NCI-H82 treated with DMSO at 0.1 percent for 48 hours (cell line): ENCODE results near the gene MAGI1.
"Not testable (repeated sequence)": the region's sequence is repeated elsewhere in the genome, so short reads cannot be mapped to it uniquely, and the experiment has no call there.

Experiments
- DNase-seq: peaks from one replicate; lab custom pipeline; 2025; ENCODE audit not compliant: unreplicated experiment; lab: John Stamatoyannopoulos, UW

Gene MAGI1

GRCh38 chr3:65880350-65880749, 158.4 kb downstream of the MAGI1 start:
- DNase-seq = no peak

GRCh38 chr3:65879372-65879771, 159.3 kb downstream of the MAGI1 start:
- no peak for DNase-seq

DNA sequence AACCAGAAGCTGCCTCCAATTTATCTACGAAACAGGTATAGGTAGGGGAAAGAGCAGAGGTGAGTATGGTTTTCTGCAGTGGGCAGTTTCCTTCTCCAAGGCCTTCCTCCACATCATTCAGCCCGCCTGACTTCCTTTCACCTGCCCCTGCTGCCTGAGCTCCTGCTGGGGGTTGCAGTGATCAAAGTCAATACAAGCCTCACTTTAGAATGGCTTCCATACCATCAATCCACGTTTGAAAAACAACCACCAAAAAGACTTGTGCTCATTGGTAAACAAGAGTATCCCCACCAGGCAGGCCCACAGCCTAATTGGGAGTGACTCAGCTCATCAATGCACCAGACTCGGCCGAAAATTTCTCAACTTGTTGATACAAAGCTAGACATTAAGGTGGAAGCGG, 159.9 kb downstream of the MAGI1 start:
- no peak for DNase-seq

DNA sequence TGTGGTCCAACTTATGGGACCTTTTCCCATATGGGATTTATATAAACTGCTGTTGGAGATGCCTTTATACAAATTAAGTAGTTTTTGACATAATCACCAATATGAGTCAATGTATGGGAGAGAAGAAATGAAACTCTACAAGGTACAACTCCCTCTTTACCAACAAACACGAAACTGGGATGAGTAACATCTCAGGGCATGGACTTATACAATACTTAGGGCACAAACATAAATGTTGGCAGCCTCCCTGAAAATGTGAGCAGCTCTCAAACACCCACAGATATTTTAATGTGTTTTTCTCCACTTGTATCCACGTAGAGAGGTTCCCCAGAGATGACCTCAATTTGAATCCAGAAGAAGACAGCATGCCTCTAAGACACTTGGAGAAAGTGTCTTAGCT, 161.6 kb downstream of the MAGI1 start:
- no peak for DNase-seq

DNA sequence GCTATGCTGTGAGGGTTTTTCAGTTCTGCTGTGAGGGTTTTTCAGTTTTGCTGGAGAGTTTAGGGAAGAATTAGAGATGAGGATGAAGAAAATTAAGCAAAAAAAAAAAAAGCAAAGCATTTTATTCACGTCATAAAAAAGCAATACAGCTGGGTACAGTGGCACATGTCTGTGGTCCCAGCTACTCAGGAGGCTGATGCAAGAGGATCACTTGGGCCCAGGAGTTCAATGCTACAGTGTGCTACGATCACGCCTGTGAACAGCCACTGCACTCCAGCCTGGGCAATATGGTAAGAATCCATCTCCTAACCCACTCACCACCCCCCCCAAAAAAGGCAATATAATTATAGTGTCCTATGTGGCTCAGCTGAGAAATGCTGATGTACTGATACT, 162.7 kb downstream of the MAGI1 start:
- DNase-seq = no peak

DNA sequence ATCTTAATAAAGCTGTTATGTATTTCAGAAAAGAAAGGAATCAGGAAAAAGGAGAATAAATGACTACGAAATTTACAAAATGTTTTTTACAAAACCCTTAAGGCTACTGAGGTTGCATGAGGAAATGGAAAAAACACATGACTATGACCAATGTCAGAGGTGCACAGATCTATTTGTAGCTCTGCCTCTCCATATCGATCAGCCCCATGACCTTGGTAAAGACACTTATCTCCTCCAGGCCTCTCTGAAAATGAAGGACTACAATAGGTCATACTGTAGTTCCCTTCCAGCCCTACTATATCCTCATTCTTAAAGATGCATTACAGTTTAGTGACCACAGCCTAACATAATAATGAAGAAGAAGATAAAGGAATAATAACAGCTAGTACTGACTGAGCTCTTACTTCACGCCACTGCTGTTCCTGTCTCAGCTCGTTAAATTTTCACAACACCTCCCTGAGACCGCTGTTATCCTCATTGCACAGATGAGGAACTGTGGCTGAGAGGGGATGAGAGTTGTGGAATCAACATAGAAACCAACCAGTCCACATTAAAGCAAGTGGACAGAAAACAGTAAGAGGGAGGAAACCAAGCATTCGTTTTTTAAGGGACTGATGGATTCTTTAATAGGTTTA, 163.2 kb downstream of the MAGI1 start:
- no peak for DNase-seq

- no peak for DNase-seq
Observed at GRCh38 chr3:65873869-65874268, 164.8 kb downstream of the MAGI1 start.

DNA sequence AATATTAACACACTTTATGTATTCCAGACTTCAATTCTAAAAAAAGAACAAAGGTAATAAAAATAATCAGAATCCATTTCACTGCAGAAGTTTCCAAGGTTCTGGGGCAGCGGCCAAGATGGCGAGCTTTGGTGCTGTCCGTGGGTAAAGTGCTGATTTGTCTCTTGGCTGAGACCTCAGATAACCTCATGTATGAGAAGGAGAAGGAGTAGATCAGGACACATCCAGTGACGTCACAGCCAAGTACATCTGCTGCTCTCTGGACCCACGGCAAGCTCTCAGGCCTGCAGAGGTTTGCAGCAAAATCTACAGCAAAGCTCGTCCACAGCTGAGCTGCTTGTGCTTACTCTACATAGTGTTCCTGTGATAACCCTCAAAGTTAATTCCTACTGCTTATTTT, 165.7 kb downstream of the MAGI1 start:
- DNase-seq = peak; percentile 51

DNA sequence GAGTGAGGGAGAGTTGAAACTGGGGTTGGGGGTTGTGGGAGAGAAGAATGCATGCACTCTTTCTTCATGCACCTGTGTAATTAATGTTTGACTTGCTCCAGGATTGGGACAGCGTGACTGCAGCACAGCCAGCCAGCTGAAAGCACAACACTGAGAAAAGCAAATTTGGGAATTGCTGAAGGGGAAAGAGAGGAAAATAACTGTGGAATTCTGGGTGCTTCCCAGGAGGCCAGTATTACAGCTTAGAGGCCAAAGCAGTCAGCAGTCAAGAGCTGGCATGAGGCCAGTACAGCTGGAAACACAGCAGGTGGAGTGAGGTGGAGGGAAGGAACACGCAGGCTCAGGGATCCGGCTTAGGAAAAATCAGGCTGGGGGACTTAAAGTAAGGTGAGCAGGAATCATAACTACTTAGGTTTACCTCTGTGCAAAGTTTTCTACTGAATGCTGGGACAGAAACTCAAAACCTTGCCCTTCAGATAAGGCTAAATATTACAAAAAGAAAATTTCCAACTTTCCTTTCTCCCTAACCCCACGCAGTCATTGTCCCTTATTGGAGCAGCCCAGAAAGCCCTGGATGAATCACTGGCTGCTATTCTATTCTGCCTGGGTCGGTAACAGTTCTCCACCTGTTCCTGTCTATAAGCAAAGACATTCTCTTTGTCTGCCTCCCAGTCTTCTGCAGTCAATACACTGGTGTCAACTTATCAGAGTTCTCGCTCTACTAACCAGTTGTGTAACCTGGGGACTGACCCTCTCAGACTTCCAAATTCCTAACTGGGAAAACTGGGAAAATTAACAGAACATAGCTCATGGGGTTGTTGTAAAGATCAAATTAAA, 167.2 kb downstream of the MAGI1 start:
- DNase-seq = peak; percentile 62

GRCh38 chr3:65869798-65870197, 168.9 kb downstream of the MAGI1 start:
- DNase-seq = no peak

DNA sequence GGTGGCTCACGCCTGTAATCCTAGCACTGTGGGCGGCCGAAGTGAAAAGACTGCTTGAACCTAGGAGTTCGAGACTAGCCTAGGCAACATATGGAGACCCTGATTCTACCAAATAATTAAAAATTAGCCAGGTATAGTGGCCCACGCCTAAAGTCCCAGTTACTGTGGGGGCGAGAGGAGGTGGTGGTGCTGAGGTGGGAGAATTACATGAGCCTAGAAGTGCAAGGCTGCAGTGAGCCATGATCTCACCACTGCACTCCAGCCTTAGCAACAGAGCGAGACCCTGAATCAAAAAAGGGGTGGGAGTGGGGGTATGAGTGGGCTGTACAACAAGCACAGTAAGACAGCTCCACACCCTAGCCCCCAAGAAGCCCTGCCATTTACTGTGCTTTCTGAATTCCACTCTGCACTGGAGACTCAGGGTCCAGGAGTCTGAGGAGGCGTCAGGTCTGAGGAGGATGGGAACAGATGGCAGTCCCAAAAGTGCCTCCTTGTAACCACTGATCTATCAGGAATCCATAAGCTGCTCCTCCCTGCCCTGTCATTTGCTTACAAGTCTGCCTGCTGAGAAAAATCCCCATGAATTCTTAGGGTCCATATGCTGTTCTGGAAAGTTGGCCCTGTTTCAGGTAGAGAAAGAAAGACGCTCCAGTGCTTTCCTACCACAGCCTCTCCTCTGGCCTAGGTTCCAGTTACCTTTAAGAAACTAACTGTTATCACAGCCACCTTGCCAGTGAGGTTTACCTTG, 171.1 kb downstream of the MAGI1 start:
- peak; percentile 37 for DNase-seq

GRCh38 chr3:65864357-65864904, 174.3 kb downstream of the MAGI1 start:
- no peak for DNase-seq

DNA sequence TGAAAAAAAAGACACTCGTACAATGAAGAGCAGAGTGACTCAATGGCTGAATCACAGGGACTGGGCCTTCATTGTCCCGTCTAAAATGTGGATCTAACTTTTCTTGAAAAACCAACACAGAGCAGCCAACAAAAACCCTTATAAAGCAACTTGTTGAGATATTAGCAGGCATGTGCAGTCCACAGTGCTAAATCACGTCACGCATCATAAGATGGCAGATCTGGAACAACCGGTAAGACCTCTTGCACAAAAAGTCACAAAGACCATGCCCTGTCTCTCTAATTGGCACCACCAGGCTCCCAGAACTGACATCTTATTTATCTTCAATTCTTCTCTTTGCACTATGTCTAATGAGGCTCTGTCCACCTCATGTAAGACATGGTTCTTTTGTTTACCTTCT, 177.0 kb downstream of the MAGI1 start:
- DNase-seq = no peak

DNA sequence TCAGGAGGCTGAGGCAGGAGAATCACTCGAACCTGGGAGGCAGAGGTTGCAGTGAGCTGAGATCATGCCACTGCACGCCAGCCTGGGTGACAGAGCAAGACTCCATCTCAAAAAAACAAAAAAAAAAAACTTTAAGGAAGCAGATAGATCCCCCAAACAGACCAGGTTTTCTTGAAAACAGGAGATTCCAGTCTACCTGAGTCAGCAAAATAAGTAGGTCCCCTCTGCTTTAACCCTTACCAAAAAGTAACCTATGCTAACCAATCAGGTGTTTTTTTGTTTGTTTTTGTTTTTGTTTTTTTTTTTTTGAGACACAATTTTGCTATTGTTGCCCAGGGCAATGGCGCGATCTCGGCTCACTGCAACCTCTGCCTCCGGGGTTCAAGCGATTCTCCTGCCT, 179.1 kb downstream of the MAGI1 start:
- DNase-seq = not testable (repeated sequence)

DNA sequence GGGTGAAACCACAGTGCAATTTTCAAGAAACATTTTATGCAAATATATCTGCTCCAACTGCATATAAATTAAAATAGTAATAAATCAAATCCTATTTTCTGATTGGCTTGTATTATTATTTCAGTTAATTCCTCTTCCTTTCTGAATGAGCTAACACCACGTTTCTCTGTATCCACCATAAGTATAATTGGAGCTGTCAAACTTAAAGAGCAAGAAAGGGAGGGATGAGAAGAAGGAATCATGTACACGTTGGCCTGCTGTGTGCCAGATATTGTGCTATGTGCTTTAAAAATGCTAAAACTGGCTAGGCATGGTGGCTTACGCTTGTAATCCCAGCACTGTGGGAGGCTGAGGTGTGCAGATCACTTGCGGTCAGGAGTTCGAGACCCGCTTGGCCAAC, 180.0 kb downstream of the MAGI1 start:
- DNase-seq = no peak

GRCh38 chr3:65857327-65857726, 181.4 kb downstream of the MAGI1 start:
- DNase-seq = no peak

- no peak for DNase-seq
Observed at GRCh38 chr3:65856907-65857306, 181.8 kb downstream of the MAGI1 start.

GRCh38 chr3:65855370-65856100, 183.2 kb downstream of the MAGI1 start:
- no peak for DNase-seq

GRCh38 chr3:65854606-65855304, 184.0 kb downstream of the MAGI1 start:
- no peak for DNase-seq

- no peak for DNase-seq
Observed at GRCh38 chr3:65851827-65852226, 186.9 kb downstream of the MAGI1 start.
